ENCODE data around the gene POLQ.

DNA sequence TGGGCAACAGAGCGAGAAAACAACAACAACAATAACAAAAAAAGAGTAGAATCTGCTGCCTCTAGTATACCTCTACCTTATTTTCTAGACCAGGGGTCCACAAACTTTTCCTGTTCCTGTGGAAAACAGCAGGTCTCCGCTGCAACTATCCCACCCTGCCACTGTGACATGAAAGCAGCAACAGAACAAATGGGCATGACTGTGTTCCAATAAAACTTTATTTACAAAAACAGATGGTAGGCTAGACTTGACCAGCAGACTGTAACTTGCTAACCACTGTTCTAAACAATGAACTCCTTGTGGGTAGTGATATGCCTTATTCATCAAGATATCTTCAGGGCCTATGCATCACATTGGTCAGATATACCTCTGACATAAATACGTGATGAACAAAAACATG, 25.3 kb downstream of the POLQ start:
- TF ChIP-seq, protein P1, sequence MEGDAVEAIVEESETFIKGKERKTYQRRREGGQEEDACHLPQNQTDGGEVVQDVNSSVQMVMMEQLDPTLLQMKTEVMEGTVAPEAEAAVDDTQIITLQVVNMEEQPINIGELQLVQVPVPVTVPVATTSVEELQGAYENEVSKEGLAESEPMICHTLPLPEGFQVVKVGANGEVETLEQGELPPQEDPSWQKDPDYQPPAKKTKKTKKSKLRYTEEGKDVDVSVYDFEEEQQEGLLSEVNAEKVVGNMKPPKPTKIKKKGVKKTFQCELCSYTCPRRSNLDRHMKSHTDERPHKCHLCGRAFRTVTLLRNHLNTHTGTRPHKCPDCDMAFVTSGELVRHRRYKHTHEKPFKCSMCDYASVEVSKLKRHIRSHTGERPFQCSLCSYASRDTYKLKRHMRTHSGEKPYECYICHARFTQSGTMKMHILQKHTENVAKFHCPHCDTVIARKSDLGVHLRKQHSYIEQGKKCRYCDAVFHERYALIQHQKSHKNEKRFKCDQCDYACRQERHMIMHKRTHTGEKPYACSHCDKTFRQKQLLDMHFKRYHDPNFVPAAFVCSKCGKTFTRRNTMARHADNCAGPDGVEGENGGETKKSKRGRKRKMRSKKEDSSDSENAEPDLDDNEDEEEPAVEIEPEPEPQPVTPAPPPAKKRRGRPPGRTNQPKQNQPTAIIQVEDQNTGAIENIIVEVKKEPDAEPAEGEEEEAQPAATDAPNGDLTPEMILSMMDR (IDR thresholded peaks at IDR 0.05 in 4 of 5, conservative IDR thresholded peaks at IDR 0.05 in 1 of 5) = no peak
- no peak for TF ChIP-seq POLR2A (IDR thresholded peaks at IDR 0.05)

Measured in gastrocnemius medialis (tissue), 4 donors.